SH-SY5Y (cell line): ENCODE measurements around the gene SPP1.

Source experiments
- GATA2 ChIP-seq: IDR thresholded peaks from 2 replicates; pipeline ENCODE4 v1.6.1; 2011; ENCODE audit warnings: mild to moderate bottlenecking, low read depth, low read length
- GATA3 ChIP-seq: IDR thresholded peaks from 2 replicates; pipeline ENCODE4 v1.6.1; 2011; ENCODE audit warnings: low read depth, mild to moderate bottlenecking, low read length, moderate library complexity

GRCh38 chr4:87934157-87934704 lies 41.3 kb upstream of the SPP1 start:
- TF ChIP-seq GATA3 (no peak), GATA2 (no peak)
